ENCODE data around the gene EPN2.

- TF ChIP-seq CTCF (IDR thresholded peaks at IDR 0.05; ENCODE audit: insufficient read depth, low read length, poor library complexity, severe bottlenecking) (no peak), EZH2phosphoT487 (conservative IDR thresholded peaks at IDR 0.05; ENCODE audit: low read length) (no peak)
Observed at GRCh38 chr17:19290066-19290705, 53.0 kb downstream of the EPN2 start.

Measured in SU-DHL-6 (cell line).